ENCODE results near the gene PTPN12.
"Not testable (repeated sequence)": the region's sequence is repeated elsewhere in the genome, so short reads cannot be mapped to it uniquely, and the experiment has no call there.

Gene PTPN12

DNA sequence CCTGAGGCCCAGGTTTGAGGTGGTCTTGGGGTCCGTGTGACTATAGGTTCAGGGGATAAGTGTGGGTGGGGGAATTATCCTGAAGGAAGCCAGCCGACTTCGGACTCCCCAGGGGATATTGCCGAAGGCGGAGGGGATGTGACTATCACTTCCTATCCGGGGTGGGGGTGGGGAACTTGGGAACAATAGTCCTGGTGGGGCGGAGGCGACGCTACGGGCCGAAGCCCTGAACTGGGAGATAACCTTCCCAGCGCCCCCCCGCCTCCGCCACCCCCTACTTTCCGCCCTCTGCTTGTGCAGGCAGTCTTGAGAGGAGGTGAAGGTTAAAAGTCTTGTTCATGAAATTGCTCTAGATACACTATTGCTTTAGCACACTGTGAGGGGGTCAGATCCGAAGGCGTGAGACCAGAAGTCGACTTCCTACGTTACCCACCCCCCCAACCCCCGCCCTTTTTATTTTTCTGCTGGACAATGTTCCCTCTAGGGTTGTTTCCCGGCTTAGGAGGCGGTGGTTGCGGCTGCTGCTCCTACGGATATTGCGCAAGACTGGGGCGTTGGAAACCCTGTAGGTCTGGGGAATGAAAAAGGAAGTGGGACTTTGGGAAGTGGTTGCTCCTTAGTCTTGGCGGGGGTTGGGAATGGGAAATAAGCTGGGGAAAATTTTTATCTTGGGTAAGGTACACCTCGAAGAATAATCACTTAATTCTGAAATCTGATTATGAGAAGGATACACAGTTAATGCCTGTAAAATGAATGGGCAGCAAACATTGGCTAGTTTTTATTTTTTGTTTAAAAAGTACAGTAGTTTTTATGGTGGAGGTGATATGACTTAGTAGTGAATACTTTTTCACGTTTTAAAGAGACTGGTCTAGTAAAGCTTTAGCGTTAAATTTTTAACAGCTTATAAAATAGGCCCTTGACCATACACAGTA is 1.5 kb downstream of the PTPN12 start:
- DNase-seq, result peak; percentile 88

DNA sequence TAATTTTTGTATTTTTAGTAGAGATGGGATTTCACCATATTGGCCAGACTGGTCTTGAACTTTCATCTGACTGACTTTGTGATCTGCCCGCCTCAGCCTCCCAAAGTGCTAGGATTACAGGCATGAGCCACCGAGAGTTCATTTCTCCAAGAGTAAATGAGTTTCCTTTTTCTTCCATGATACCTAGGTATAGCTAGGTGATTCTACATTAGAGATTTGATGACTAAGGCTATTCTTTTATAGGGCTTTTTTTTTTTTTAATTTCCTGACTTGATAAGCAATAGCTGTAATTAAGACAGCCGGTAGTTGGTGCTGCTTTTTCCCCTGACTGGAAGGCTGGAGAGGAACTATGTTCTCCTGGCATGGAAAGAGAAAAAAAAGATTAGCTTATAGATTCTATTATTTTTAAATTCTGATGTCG is 3.3 kb downstream of the PTPN12 start:
- no peak for DNase-seq

DNA sequence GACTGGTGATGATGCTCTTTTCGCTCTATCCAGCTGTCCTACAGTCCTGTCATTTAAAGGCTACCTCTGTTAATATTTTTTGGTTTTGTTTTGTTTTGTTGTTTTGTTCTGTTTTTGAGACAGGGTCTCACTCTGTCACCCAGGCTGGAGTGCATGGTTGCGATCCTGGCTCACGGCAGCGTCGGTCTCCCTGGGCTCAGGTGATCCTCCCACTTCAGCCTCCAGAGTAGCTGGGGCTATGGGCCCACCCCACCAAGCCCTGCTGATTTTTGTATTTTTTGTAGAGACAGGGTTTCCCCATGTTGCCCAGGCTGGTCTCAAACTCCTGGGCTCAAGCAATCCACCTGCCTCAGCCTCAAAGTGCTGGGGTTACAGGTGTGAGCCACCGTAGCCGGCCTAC is 3.9 kb downstream of the PTPN12 start:
- DNase-seq, result not testable (repeated sequence)

DNA sequence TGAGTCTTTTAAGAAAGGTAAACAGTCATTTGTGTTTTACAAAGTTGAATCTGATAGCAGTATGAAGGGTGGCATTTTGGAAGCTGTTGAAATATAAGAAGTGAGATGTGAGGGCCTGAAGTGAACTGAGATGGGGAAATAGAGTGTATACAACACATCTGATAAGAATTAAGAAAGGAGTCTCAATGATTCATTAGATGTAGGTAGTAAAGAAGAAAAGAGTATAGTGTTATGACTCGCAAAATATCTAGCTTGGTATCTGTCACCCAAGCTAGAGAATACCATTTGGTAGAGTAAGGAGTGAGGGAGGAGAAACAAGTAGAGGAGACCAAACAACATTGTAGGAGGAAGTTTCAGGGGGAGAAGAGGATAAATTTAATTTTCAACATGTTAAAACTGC is 5.3 kb downstream of the PTPN12 start:
- no peak for DNase-seq

DNA sequence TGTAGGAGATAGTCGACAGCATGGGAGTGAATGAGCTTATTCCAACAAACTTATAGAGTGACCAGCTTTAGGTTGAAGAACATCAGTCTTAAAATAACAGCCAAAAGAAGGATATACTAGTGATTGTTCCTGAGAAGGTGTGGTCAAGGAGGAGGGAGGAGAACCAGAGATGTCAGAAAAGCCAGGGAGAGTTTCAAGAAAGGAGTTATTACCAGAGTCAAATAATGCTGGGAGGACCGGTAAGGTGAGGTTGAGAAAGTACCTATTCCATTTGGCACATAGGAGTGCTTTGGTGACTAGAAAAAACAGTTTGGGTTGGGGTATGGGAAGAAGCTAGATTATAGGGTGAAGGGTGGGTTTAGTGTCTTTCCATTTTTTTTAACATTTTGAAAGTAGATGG is 5.8 kb downstream of the PTPN12 start:
- no peak for DNase-seq

DNA sequence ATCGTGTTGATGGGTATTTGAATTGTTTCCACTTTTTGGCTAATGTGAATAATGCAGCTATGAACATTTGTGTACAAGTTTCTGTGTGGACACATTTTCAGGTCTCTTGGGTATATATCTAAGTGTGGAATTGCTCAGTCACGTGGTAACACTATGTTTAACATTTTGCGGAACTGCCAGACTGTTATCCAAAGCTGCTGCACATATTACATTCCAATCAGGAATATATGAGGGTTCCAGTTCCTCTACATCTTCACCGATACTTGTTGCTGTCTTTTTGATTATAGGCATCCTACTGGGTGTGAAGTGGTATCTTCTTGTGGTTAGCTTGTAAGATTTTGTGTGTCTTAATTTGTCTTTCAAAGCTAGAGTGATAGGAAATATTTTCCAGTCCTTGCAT is 6.8 kb downstream of the PTPN12 start:
- no peak for DNase-seq

DNA sequence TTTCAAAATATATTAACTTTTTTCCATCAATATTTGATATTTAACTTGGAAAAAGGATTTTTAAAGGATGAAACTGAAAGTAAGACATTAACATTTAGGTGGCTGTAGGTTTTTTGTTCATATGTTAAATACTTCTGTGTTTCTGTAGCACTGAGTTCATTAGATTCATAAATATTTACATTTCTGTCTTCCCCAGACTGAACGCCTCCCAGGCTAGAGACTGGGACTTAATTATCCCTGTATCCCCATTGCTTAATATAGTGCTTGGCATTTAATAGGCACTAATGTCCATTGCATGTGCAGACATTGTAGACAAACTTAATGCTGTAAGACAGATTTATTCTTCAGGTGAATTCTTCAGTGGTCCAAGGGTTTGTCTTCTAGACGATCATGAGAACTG is 7.4 kb downstream of the PTPN12 start:
- DNase-seq, result no peak

DNA sequence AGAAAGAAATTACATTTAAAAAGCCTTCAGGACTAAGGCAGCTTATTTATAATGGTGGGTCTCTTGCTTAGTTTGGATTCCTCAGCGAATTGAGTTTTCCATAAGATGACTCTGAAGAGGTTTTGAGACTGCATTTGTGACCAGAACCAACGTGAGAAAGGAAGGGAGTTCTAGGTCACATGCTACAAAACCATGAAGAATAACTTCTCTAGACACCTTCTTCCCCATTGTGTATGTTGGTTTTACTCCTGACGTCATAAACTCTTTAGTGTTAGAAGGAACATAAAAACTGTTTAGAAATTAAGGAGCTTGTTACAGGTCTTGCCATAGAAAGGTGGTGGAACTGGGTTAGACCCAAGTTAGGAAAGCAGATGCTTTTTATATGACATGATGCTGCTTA is 11.1 kb downstream of the PTPN12 start:
- no peak for DNase-seq

DNA sequence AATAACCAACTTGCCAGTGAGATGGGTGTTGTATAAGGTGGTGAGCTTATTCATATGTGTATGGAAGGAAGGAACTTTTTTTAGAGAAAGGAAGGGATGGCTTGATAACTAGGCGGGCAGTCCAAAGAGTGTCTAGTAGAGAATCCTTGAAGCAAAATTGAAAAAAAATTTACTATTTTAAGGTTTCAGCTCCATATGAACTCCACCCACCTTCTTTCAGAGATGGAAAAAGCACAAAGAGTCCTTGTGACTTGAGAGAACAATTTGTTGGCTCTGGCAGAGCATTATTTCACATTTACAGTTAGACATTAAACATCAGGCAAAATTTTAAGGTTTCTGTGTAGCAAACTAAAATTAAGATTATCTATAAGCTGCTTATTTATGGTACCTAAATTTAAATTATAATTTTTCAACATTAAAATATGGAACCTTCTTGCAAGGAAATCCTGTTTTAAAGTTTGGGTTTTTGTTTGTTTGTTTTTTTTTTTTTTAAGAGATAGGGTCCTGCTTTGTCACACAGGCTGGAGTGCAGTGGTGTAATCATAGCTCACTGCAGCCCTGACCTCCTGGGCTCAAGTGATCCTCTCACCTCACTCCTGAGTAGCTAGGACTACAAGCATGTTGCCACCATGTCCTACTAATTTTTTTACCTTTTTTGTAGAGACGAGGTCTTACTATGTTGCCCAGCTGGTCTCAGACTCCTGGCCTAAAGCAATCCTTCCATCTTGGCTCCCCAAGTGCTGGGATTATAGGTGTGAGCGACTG is 12.2 kb downstream of the PTPN12 start:
- DNase-seq, result no peak

DNA sequence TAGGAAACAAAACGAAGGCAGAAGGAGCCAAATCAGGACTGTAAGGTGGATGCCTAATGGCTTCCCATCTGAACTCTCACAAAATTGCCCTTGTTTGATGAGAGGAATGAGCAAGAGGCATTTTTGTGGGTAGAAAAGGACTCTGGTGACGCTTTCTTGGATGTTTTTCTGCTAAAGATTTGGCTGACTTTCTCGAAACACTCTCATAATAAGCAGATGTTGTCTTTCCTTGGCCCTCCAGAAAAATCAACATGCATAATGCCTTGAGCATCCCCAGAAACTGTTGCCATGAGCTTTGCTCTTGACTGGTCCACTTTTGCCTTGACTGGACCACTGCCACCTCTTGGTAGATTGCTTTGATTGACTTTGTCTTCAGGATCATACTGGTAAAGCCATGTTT is 13.5 kb downstream of the PTPN12 start:
- no peak for DNase-seq

DNA sequence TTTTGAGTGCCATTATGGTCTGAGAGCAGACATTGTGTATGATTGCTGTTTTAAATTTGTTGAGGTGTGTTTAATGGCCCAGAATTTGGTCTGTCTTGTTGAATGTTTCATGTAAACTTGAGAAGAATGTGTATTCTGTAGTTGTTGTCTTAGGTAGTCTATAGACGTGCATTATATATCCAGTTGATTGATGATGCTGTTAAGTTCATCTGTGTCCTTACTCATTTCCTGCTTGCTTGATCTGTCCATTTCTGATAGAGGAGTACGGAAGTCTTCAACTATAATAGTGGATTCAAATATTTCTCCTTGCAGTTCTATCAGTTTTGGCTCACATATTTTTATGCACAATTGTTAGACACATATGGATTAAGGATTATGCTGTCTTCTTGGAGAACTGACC is 16.0 kb downstream of the PTPN12 start:
- DNase-seq, result no peak

DNA sequence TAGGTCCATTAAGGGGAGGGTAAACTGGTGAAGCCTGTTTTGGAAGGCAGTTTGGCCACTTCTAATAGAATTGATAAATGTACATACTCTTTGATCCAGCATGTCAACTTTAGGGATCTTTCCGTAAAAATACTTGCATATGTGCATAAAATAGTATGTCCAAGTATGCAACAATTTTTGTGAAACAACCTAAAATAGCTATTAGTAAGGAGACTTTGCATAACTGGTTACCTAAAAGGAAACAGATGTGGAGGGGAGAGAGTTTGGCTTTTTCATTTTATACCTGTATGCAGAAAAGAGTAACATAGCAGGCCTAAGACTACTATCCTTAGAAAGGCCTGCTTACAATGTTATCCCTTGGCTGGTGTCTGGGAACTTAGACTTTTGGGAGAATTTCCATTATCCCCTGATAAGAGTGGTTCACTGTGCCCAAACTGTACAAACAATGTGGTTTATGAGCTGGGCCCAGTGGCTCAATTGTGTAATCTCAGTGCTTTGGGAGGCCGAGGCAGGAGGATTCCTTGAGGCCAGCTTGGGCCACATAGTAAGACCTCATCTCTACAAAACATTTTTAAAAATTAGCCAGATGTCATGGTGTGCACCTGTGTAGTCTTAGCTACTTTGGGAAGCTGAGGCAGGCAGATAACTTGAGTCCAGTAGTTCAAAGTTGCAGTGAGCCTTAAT is 21.3 kb downstream of the PTPN12 start:
- peak; percentile 63 for DNase-seq

DNA sequence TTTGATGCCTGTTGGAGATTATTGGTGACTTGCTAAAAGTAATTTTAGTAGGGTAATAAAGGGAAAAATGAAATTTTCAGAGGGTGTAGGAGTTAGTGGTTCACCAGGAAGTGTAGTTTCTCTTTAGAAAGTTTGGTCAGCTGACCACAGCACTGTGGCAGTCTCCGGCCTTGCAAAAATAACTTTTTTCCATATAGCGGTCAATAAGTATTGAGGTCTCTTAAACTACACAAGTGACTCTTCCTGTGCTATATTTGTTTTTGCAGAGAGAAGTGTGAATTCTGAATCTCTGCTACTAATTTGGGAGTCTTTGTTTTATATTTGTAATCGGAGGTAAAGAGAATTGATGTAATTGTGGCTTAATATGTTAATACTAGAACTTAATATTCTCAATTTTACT is 24.3 kb downstream of the PTPN12 start:
- peak; percentile 68 for DNase-seq

DNA sequence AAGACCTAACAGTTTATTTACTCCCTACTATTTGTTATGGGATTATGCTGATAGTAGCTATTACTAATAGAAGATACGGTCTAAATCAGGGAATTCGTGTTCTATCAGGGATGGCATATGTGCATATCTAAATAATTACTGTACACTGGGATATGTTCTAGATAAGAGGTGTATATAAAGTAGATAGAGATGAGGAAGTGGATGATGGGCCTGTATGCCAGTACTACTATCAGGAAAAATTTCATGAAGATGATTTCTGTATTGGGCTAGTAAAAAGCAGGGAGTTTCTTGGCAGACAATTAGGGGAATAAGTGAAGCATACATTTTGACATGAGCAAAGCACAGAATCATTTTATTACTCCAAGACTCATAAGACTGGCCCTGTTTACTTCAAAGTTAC is 26.2 kb downstream of the PTPN12 start:
- peak; percentile 57 for DNase-seq

DNA sequence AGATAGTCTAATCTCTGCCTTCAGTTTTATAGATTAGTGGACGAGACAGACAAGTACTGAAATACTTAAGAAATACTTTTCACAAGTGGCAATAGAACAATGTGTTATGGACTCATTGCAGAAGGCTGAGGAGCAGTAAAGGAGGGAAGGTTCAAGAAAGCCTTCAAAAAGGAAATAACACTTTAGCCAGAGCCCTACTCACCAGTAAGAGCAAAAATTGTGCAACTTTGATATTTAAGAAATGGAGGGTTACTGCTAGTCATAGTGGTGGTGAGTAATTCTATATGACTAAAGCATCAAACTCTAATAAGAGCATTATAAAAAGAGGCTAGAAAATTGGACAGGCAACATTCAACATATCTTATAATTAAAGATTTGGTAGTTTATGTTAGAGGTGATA is 28.8 kb downstream of the PTPN12 start:
- peak; percentile 54 for DNase-seq

DNA sequence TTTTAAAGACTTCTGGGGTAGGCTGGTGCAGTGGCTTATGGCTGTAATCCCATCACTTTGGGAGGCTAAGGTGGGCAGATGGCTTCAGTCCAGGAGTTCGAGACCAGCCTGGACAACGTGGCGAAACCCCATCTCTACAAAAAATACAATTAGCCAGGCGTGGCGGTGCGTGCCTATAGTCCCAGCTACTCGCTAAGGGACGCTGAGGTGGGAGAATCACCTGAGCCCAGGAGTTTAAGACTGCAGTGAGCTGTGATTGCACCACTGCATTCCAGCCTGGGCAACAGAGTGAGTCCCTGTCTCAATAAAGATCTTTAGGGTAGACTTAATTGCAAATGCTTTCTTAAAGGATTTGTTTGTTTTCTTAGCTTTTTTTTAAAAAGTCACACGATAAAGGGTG is 29.3 kb downstream of the PTPN12 start:
- no peak for DNase-seq

DNA sequence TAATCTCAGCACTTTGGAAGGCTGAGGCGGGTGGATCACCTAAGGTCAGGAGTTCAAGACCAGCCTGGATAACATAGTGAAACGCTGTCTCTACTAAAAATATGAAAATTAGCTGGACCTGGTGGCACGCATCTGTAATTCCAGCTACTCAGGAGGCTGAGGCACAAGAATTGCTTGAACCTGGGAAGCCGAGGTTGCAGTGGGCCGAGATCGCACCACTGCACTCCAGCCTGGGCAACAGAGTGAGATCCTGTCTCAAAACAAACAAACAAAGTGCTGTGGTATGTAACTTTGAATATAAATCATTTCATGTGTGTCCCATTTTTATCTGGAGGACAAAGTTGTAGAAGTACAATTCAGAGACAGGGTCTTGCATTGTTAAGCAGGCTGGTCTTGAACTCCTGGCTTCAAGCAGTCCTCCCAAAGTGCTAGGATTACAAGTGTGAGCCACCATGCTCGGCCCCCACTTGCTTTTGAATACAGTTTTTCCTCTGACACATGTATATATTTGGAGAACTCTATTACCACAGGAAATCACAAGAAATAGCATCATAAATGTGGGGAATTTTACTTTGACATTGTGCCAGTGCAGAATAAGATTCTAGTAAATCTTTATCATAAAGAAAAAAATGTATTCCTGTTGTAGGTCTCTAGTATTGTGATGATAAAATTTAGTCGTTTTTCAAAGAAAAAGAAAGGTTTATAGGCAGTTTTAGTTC is 32.6 kb downstream of the PTPN12 start:
- no peak for DNase-seq

DNA sequence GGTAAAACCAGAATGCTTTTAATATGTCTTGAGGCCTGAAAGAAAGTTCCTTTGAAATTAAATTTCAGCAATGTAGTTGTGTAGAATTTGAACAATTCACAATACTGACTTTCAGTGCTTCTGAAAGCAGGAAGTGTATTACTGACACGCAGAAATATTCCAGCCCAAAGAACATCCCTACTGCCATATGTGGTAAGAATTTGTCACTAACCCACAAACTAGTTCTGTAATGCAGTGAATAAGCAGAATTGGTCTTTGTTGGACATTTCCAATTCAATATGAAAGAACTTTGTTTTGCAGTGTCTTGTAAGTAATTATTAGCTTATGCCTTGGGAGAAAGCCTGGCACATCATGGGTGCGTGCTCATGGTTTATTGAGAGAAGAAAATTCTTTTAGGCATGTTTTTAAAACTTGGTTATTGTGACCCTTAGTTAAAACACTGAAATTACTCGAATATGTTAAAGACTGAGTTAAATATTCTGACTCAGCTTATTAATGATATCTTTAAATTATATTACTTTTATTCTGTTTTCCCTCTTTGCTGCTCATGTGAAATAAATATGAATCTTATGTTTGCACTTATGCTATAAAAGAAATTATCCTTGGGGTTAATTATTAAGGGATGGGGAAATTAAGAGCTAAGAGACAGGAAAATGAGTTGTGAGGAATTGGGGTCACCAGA is 33.4 kb downstream of the PTPN12 start:
- peak; percentile 94 for DNase-seq

DNA sequence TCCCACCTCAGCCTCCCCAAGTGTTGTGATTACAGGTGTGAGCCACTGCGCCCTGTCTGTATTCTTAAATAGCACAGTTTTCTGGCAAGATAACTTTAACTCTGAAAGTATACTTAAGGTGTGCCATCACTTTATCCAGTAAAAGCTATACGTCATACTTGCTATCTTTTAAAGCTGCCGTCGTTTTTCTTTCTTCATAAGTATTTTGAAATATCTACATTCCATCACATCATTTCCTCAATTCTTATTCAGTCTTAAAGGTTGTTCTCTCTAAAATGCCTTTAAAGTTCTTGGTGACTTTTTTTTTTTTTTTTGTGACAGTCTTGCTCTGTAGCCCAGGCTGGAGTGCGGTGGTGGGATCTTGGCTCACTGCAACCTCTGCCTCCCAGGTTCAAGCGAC is 34.7 kb downstream of the PTPN12 start:
- no peak for DNase-seq

DNA sequence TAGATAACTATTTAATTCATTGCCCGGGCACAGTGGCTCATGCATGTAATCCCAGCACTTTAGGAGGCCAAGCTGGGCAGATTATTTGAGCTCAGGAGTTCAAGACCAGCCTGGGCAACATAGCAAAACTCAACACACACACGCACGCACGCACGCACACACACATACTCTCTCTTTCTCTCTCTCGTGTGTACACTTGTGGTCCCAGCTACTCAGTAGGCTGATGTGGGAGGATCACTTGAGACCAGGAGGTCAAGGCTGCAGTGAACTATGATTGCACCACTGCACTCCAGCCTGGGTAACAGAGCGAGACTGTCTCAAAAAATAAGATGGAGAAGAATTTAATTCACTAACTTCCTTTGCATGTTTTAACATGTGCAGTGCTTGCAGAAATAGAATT is 38.1 kb downstream of the PTPN12 start:
- no peak for DNase-seq

DNA sequence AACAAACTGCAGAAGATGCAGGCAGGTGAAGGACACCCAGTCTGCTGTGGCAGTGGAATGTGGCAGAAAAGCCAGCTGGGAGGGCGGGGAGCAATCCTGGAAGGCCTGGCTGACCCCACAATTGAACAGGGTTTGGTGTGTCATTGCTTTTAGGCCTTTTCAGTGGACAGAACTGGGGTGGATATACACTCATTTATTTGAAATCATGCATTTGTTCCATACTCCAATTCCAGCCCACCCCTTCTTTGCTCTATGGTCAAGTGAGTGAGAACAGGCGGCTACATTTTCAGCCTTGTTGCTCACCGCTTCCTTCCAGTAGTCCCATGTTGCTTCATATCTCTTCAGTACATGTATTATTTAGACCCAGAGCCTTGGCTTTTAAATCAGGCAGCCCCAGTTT is 39.8 kb downstream of the PTPN12 start:
- DNase-seq, result no peak

DNA sequence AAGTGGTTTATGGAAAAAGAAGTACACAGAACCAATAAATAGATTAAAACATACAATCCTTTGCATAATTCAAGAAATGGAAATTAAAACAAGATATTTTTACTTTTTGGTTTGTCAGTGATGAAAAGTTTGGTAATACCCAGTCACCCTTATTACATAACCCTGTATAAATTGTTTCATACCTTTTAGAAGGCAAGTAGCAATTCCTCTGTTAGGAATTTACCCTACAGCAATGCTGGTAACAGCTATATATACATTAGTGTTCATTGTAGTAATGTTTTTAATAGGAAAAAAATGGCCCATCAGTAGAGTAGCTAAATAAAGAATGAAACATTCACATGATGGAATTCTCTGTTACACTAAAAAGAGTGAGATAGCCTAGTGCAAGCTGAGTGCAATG is 42.7 kb downstream of the PTPN12 start:
- no peak for DNase-seq
